Right ventricle myocardium inferior (tissue), 1 donor: ENCODE data around the gene TIE1. TPM values are rescaled to one million over a fixed set of nuclear protein-coding genes. Genes with fewer than 3 reads are reported as not detected.
A peak's percentile ranks its signal among the peaks of the same experiment; 100 is the strongest.

Experiments
- ATAC-seq: fragments of 200-7000 bp; cut with Tn5 transposase; one replicate; pipeline ENCODE4 v1.9.1; 2020; ENCODE audit warnings: mild to moderate bottlenecking, moderate library complexity
- DNase-seq: peaks from one replicate; pipeline ENCODE4 v3.0.0; 2021; ENCODE audit errors: missing footprints
- intact Hi-C: fragments of 100-400 bp; cut with DNase I; formaldehyde crosslinking; loops from one replicate; pipeline ENCODE4 v1.11.0; 2022
- long read RNA-seq: library from polyadenylated mRNA; unstranded; transcript quantifications from one replicate; pipeline ENCODE4 v2.0.0, GENCODE V29; 2021
- total RNA-seq: library from RNA; stranded (reverse); fragmentation: NEBNext Ultra II Directional; extraction: Animal tissue kit (Norgen Biotek cat#: 25700); gene quantifications from one replicate; pipeline ENCODE4 v1.2.1, GENCODE V29; 2021
- donor health status: DM: no; HTN: yes; CAD: no; lungs with severe emphysema.

TIE1 gene
- total RNA-seq, result 22.2 TPM
- long read RNA-seq, transcript TIE1-201 (23 exons, 3,882 nt), result major isoform, 14 of 30 reads
- long read RNA-seq, partial matches to known transcripts, result 12 of 30 reads
- long read RNA-seq, other reads (novel, unspliced or antisense), result 4 of 30 reads

- DNase-seq (no peak), ATAC-seq (peak; percentile 47)
- intact Hi-C loops, result loop anchor here (5.0 kb wide), 1 partner anchor 67 kb away; the partner anchor contains the start of gene ELOVL1
Measured at GRCh38 chr1:43300378-43301094, at the start of gene TIE1. TIE1 (plus strand) TSS chr1:43300982; CDS start chr1:43301072, 90 bp downstream.

DNA sequence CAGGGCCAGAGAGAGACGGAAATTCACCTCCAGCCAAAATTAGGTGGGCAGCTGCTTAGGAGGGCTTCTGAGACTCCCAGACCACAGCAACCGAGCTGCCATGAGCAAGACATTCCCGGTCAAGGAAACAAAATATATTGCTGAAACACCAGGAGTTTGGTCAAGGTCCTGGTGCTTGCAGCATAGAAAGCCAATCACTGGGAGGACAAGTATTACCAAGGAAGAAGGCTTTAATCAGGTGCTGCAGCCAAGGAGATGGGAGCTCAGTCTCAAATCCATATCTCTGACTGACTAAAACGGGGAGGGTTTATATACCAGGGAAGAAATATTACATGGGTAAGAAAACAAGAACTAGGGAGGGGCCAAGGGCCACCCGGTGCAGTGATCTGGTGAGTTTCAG lies 49.8 kb upstream of the TIE1 start:
- DNase-seq (no peak), ATAC-seq (no peak)
- intact Hi-C loops, result no loop called here

DNA sequence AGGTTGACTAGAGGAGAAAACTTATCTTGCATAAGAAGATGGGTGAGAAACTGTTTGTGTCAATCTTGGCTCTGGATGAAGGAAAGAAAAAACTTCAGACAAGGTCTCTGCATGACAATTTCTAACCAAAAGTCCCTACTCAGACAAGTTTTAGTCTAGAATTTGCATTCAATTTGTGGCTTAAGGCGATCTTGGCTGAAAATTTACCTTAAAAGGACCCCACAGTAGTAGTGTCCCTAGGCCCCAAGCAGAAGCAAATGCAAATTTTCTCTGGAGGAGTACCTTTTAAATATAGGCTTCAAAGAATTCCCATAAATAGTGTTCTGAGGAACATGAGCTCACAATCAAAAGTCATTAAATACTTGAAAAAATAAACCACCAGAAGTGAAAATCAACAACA lies 48.6 kb upstream of the TIE1 start:
- no peak for ATAC-seq

DNA sequence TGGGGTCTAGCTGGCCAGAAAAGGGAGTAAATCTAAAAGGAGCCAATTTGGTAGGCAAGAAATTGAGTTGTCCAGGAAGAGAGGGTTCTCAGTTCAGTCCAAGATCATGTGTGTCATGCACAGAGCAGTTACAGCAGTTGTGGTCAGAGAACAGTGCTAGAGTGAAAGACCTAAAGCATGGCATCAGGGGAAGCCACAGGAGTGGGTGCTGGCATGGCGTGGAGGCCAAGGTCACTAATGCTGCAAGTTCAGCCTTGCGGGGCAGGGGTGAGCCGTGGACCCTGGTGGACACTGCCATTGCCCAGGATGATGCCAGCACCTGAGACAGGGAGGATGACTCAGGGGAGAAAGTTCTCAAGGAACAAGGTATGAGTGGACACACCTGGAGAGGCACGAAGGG lies 47.6 kb upstream of the TIE1 start:
- no peak for ATAC-seq
- DNase-seq, result no peak
- intact Hi-C loops, result no loop called here

More for the DNA sequence above, 48.6 kb upstream of the TIE1 start:
- no peak for DNase-seq
- intact Hi-C loops, result no loop called here

DNA sequence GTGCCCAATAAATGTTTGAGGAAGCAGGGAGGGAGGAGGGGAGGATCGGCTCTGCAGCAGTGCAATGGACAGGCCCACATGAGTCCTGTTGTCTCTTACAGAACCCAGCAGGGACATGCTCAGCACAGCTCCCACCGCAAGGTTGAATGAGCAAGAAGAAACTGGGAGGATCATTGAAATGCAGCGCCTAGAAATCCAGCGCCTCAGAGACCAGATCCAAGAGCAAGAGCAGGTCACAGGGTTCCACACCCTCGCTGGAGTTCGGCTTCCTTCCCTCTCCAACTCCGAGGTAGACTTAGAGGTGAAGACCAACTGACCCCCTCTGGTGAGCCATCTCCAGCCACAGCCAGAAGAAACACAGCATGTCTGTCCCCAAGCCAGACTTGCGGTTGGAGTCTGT lies 46.9 kb upstream of the TIE1 start:
- DNase-seq (no peak), ATAC-seq (no peak)
- intact Hi-C loops, result no loop called here

DNA sequence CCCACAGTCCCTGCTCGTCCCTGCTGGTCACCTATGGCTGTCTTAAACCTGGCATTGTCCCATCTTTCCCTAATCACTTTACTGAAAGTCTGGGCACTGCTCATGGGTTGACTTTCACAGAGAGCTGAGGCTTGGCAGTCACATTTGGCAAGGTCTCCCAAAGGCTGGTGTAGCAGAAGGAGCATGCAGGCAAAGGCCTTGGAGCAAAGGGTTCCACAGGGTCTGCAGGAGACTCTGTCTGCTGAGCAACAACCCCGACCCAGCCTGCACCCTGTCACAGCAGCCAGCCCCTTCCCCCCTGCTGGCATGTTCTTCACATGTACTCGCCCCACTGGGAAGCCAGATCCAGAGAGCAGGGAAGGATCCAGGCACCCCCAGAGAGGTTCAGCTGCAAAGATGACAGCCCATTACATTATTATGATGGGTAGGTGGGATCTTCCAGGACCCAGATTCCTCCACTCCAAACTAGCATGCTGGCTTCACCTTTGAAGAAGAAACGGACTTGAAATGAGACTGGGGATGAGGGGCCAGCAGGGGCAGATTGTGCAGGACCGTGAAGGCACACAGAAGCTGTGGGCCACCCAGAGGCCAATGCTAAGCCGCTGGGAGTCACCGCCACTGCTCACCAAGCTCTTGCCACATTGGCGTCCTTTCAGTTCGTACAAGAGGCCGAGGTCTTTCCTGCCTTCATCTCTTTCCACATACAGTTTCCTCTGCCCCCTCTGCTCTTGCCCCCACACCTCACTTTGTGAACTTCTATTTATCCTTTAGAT lies 45.2 kb upstream of the TIE1 start:
- intact Hi-C loops, result loop anchor here (5.0 kb wide), 2 partner anchors 52 to 87 kb away; no protein-coding TSS in a partner anchor
- peak; percentile 84 for ATAC-seq
- no peak for DNase-seq

DNA sequence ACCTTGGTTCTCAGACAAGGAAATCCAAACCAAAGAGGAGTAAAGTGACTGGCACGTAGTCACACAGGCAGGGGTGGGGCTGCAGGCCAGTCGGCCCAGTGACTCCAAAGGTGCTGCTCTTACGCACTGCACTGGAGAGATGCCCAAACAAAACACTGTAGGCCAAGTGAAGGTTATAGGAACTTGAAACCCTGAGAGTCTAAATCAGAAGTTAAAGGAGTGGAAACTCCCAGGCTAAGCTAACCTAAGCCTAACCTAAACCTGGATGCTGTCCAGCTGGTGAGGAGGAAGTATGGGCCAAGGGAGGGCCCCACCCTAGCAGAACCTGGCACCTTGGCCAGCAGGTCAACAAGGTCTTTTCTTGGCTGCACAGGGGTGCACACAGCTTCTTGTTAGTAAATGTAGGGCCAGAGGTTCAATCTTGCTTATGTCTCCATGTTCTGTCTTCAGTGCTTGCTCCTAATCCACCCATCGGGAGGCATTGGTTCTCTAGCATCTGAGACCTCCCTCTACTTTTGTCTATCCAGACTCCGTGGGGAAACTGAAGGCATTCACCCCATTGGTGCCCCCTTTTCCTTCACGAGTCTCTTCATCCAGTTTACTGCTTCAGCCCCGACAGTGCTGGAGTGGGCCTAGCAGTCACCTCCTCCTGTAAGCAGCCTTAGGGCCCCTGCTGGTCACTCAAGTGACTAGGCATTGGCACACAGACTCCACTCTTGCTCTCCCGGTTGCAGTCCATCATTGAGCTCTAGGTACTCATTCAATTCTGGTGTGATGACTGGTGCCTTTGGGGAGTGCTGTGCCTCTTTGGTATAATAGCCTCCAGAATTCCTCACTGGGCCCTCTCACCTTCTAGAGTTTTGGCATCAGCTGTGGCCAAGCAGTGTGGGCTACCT lies 43.9 kb upstream of the TIE1 start:
- ATAC-seq (peak; percentile 53), DNase-seq (no peak)
- intact Hi-C loops, result loop anchor here (5.0 kb wide), 2 partner anchors 50 to 85 kb away; no protein-coding TSS in a partner anchor

DNA sequence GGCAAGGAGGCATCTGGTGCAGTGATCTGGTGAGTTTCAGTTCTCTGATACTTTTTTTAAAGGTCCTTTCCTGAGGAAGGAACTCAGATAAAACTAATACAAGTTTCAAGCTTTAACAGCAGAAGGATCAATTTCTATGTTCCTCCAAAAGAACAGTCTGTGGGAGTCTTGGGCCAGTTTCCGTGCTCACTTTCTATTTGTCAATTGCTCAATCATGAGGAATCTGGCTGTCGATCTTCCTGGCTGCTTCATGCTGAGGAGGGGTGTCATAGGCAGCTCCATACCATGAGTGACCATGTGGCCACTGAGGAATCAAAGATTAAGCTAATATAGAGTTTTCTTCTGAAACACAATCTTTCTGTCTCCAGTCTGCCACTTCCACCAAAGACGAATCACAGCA lies 42.4 kb upstream of the TIE1 start:
- intact Hi-C loops, result loop anchor here (5.0 kb wide), 2 partner anchors 49 to 84 kb away; no protein-coding TSS in a partner anchor
- DNase-seq, result no peak
- ATAC-seq, result no peak

GRCh38 chr1:43265431-43265830 lies 35.4 kb upstream of the TIE1 start:
- DNase-seq, result no peak
- intact Hi-C loops, result no loop called here
- ATAC-seq, result no peak

- DNase-seq, result no peak
- intact Hi-C loops, result no loop called here
- ATAC-seq, result no peak
Measured at GRCh38 chr1:43266881-43267280, 33.9 kb upstream of the TIE1 start.

GRCh38 chr1:43267291-43267805 lies 33.4 kb upstream of the TIE1 start:
- intact Hi-C loops, result no loop called here
- DNase-seq (no peak), ATAC-seq (no peak)

- intact Hi-C loops, result no loop called here
- ATAC-seq (no peak), DNase-seq (no peak)
Measured at GRCh38 chr1:43267818-43268425, 32.9 kb upstream of the TIE1 start.

- intact Hi-C loops, result no loop called here
- DNase-seq (no peak), ATAC-seq (no peak)
Measured at GRCh38 chr1:43269627-43270375, 31.0 kb upstream of the TIE1 start, which contains the start of gene TMEM125. TMEM125 (plus strand) TSS chr1:43269983; CDS start chr1:43272723, 2,740 bp downstream.

DNA sequence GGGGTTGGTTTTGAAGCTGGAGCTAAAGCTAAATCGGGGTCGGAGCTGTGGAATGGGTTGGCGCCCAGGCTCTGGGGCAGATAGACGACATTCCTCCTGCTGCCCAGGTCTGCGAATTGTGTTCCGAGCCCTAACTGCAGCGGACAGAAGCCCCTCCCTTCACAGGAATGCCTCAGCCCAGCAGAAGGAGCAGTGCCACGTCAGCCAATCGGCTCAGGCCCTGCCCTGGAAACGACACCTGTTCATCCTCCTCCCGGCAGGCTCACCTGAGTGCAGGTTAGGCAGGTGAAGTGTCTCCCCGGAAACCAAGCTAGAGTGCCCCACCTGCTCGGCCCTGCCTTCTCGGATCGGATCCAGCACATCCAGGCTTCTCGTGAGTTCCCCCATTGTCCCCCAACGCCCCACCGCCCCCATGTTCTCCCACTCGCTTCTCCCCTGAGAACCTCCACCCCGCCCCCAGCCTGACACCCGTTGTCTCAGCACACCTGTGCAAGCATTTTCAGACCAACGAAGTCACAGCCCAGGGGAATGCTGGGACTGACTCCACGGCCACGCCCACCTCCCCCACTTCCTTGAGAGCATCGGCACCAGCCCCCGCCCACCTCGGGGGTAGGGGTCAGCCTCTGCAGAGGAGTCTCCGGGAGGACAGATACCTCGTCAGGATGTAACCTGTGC lies 30.2 kb upstream of the TIE1 start:
- intact Hi-C loops, result no loop called here
- DNase-seq (no peak), ATAC-seq (no peak)

GRCh38 chr1:43271186-43272118 lies 29.3 kb upstream of the TIE1 start:
- ATAC-seq (no peak), DNase-seq (no peak)
- intact Hi-C loops, result no loop called here

GRCh38 chr1:43272161-43272560 lies 28.6 kb upstream of the TIE1 start:
- no peak for DNase-seq
- ATAC-seq, result no peak

More at GRCh38 chr1:43272161-43272560, 28.6 kb upstream of the TIE1 start:
- intact Hi-C loops, result no loop called here
